Measurements from ENCODE around the gene GFPT2.

GFPT2 gene

DNA sequence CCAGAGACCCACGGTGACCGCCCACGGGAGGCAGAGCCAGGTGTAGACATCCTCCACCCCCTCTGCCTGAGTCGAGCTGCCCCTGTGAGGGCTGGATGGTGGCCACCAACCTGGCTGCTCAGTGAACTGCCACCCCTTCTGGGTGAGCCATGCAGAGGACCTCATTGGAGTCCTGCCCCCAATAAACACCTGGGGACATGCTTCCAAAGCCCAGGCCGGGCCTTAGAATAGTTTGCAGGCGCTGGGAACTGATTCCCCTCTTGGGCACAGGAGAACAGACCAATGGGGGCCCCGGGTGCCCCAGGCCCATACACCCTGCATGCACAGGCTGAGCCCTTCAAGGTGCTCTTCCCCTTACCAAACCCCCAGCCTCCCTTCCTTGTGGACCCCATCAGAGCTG, 38.1 kb upstream of the GFPT2 start:
- no peak overlapping the region for H3K4me3 ChIP-seq (ENCODE audit: insufficient read depth in 1 of 2, low read depth in 1 of 2, low read length in 2 of 2)
- WGBS, result 85% methylated on average over 7 of the region's 7 CpGs
- H3K36me3 ChIP-seq (ENCODE audit: control insufficient read depth in 1 of 2, insufficient read depth in 2 of 2, low read depth in 1 of 2, low read length in 2 of 2), result no peaks in the 10 kb centered on the region
- no peaks in the 10 kb centered on the region for H3K9me3 ChIP-seq (ENCODE audit: control insufficient read depth, low read length)
- no peak overlapping the region for H3K4ac ChIP-seq (ENCODE audit: low read depth in 1 of 2, low read length in 2 of 2)
- no peak overlapping the region for H3K4me2 ChIP-seq (ENCODE audit: low read length, poor library complexity, severe bottlenecking)
- H3K14ac ChIP-seq (ENCODE audit: low read length in 2 of 2), result no peak overlapping the region
- no peaks in the 10 kb centered on the region for H3K4me1 ChIP-seq (ENCODE audit: control insufficient read depth, insufficient read depth, low read depth, low read length)
- H2BK15ac ChIP-seq (ENCODE audit: low read depth, poor library complexity, severe bottlenecking), result no peak overlapping the region
- no peak overlapping the region for H3K23ac ChIP-seq (ENCODE audit: low read length in 2 of 2)
- no peak overlapping the region for H4K8ac ChIP-seq (ENCODE audit: low read length)
- H4K91ac ChIP-seq (ENCODE audit: low read length), result no peak overlapping the region
- no peaks in the 10 kb centered on the region for H3K79me1 ChIP-seq (replicated peaks; ENCODE audit: low read length, poor library complexity, severe bottlenecking)
- no peak overlapping the region for H3K27ac ChIP-seq (ENCODE audit: low read length, poor library complexity, severe bottlenecking)
- no peak overlapping the region for H2AFZ ChIP-seq (ENCODE audit: low read depth, low read length)
- H3K27me3 ChIP-seq (ENCODE audit: control insufficient read depth in 1 of 2, insufficient read depth in 1 of 2, low read length in 2 of 2), result no peaks in the 10 kb centered on the region
- DNase-seq, result no peak
- H2BK120ac ChIP-seq (ENCODE audit: low read depth, low read length), result no peak overlapping the region
- no peak overlapping the region for H3K18ac ChIP-seq (ENCODE audit: low read depth in 1 of 2, low read length in 2 of 2)
- no peak overlapping the region for H2BK5ac ChIP-seq (ENCODE audit: low read depth, low read length, poor library complexity, severe bottlenecking)
- no peak overlapping the region for H3K9ac ChIP-seq (ENCODE audit: low read length)
- H2AK5ac ChIP-seq (ENCODE audit: low read length, severe bottlenecking), result no peak overlapping the region
- no peak overlapping the region for H2BK12ac ChIP-seq (ENCODE audit: low read length in 2 of 2)

DNA sequence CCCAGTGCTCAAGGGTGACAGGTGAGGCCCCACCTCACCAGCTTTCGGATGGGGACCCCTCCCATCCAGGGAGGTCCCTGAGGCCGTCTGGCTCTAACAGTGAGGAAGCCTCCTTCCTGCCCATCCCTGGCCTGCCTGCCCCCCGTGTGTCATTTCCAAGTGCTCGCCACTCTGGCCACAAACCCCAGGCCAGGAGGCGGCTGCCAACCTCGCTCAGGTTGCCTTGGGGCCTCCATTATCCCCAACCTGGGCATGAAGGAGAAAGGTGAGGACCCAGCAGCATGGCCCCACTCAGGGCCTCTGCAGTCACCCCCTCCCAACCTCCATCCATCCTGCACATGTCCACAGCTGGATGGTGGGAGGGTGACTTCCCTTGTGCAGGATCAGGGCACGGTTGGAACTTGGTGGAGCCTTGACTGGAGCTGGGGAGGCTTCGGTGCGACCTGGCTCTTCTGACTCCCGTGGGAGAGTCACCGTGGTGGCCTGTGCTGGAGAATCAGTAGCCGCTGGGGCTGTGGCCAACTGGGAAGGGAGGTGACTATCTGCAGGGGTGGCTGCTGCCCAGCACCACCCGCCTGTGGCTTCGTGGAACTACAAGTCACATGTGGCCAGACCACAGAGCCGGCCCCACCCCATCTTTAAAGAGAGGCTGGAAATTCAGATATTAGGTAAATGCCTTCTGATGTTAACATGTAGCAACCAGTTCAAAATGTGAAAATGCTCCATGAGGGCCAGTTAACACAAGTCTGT, 37.5 kb upstream of the GFPT2 start:
- Histone ChIP-seq H3K36me3 (ENCODE audit: control insufficient read depth in 1 of 2, insufficient read depth in 2 of 2, low read depth in 1 of 2, low read length in 2 of 2) (no peaks in the 10 kb centered on the region), H4K8ac (ENCODE audit: low read length) (peak overlapping the region; percentile 13), H3K18ac (ENCODE audit: low read depth in 1 of 2, low read length in 2 of 2) (no peak overlapping the region), H3K4ac (ENCODE audit: low read depth in 1 of 2, low read length in 2 of 2) (no peak overlapping the region), H3K4me3 (ENCODE audit: insufficient read depth in 1 of 2, low read depth in 1 of 2, low read length in 2 of 2) (peak overlapping the region in 1 of 2 experiments; percentile 33), H3K23ac (ENCODE audit: low read length in 2 of 2) (no peak overlapping the region), H2BK15ac (ENCODE audit: low read depth, poor library complexity, severe bottlenecking) (no peak overlapping the region), H2BK12ac (ENCODE audit: low read length in 2 of 2) (no peak overlapping the region), H3K4me1 (ENCODE audit: control insufficient read depth, insufficient read depth, low read depth, low read length) (no peaks in the 10 kb centered on the region), H3K79me1 (replicated peaks; ENCODE audit: low read length, poor library complexity, severe bottlenecking) (no peaks in the 10 kb centered on the region), H2AFZ (ENCODE audit: low read depth, low read length) (no peak overlapping the region), H4K91ac (ENCODE audit: low read length) (no peak overlapping the region), H2BK5ac (ENCODE audit: low read depth, low read length, poor library complexity, severe bottlenecking) (no peak overlapping the region), H2AK5ac (ENCODE audit: low read length, severe bottlenecking) (no peak overlapping the region), H3K4me2 (ENCODE audit: low read length, poor library complexity, severe bottlenecking) (no peak overlapping the region), H3K9me3 (ENCODE audit: control insufficient read depth, low read length) (no peaks in the 10 kb centered on the region), H3K27ac (ENCODE audit: low read length, poor library complexity, severe bottlenecking) (no peak overlapping the region), H2BK120ac (ENCODE audit: low read depth, low read length) (no peak overlapping the region), H3K27me3 (ENCODE audit: control insufficient read depth in 1 of 2, insufficient read depth in 1 of 2, low read length in 2 of 2) (no peaks in the 10 kb centered on the region), H3K9ac (ENCODE audit: low read length) (no peak overlapping the region), H3K14ac (ENCODE audit: low read length in 2 of 2) (no peak overlapping the region)
- no peak for DNase-seq
- WGBS, result 92% methylated on average over 15 of the region's 15 CpGs

GRCh38 chr5:180389252-180390101, 36.3 kb upstream of the GFPT2 start:
- peak overlapping the region in 1 of 2 experiments; percentile 58 for H3K4me3 ChIP-seq (ENCODE audit: insufficient read depth in 1 of 2, low read depth in 1 of 2, low read length in 2 of 2)
- H3K23ac ChIP-seq (ENCODE audit: low read length in 2 of 2), result no peak overlapping the region
- no peak overlapping the region for H3K27ac ChIP-seq (ENCODE audit: low read length, poor library complexity, severe bottlenecking)
- no peak overlapping the region for H2BK5ac ChIP-seq (ENCODE audit: low read depth, low read length, poor library complexity, severe bottlenecking)
- no peak overlapping the region for H2BK15ac ChIP-seq (ENCODE audit: low read depth, poor library complexity, severe bottlenecking)
- no peak overlapping the region for H3K4me2 ChIP-seq (ENCODE audit: low read length, poor library complexity, severe bottlenecking)
- WGBS, result 67% methylated on average over 39 of the region's 39 CpGs
- no peak overlapping the region for H2AK5ac ChIP-seq (ENCODE audit: low read length, severe bottlenecking)
- peak overlapping the region in 1 of 2 experiments; percentile 83 for H3K14ac ChIP-seq (ENCODE audit: low read length in 2 of 2)
- H3K27me3 ChIP-seq (ENCODE audit: control insufficient read depth in 1 of 2, insufficient read depth in 1 of 2, low read length in 2 of 2), result no peaks in the 10 kb centered on the region
- no peak overlapping the region for H2AFZ ChIP-seq (ENCODE audit: low read depth, low read length)
- no peaks in the 10 kb centered on the region for H3K36me3 ChIP-seq (ENCODE audit: control insufficient read depth in 1 of 2, insufficient read depth in 2 of 2, low read depth in 1 of 2, low read length in 2 of 2)
- no peak overlapping the region for H2BK12ac ChIP-seq (ENCODE audit: low read length in 2 of 2)
- H4K91ac ChIP-seq (ENCODE audit: low read length), result no peak overlapping the region
- H3K79me1 ChIP-seq (replicated peaks; ENCODE audit: low read length, poor library complexity, severe bottlenecking), result no peaks in the 10 kb centered on the region
- no peak overlapping the region for H2BK120ac ChIP-seq (ENCODE audit: low read depth, low read length)
- no peak for DNase-seq
- no peaks in the 10 kb centered on the region for H3K4me1 ChIP-seq (ENCODE audit: control insufficient read depth, insufficient read depth, low read depth, low read length)
- peak overlapping the region; percentile 58 for H3K9ac ChIP-seq (ENCODE audit: low read length)
- no peak overlapping the region for H3K18ac ChIP-seq (ENCODE audit: low read depth in 1 of 2, low read length in 2 of 2)
- no peak overlapping the region for H3K4ac ChIP-seq (ENCODE audit: low read depth in 1 of 2, low read length in 2 of 2)
- H3K9me3 ChIP-seq (ENCODE audit: control insufficient read depth, low read length), result no peaks in the 10 kb centered on the region
- H4K8ac ChIP-seq (ENCODE audit: low read length), result no peak overlapping the region

GRCh38 chr5:180387798-180388197, 34.7 kb upstream of the GFPT2 start:
- H2BK15ac ChIP-seq (ENCODE audit: low read depth, poor library complexity, severe bottlenecking), result no peak overlapping the region
- no peaks in the 10 kb centered on the region for H3K27me3 ChIP-seq (ENCODE audit: control insufficient read depth in 1 of 2, insufficient read depth in 1 of 2, low read length in 2 of 2)
- WGBS, result 89% methylated on average over 3 of the region's 6 CpGs
- no peaks in the 10 kb centered on the region for H3K9me3 ChIP-seq (ENCODE audit: control insufficient read depth, low read length)
- no peak overlapping the region for H2BK120ac ChIP-seq (ENCODE audit: low read depth, low read length)
- H3K14ac ChIP-seq (ENCODE audit: low read length in 2 of 2), result no peak overlapping the region
- H3K79me1 ChIP-seq (replicated peaks; ENCODE audit: low read length, poor library complexity, severe bottlenecking), result no peaks in the 10 kb centered on the region
- DNase-seq, result no peak
- no peak overlapping the region for H3K4ac ChIP-seq (ENCODE audit: low read depth in 1 of 2, low read length in 2 of 2)
- H3K4me2 ChIP-seq (ENCODE audit: low read length, poor library complexity, severe bottlenecking), result no peak overlapping the region
- no peak overlapping the region for H3K9ac ChIP-seq (ENCODE audit: low read length)
- H3K27ac ChIP-seq (ENCODE audit: low read length, poor library complexity, severe bottlenecking), result no peak overlapping the region
- no peak overlapping the region for H4K8ac ChIP-seq (ENCODE audit: low read length)
- H3K4me3 ChIP-seq (ENCODE audit: insufficient read depth in 1 of 2, low read depth in 1 of 2, low read length in 2 of 2), result no peak overlapping the region
- no peaks in the 10 kb centered on the region for H3K36me3 ChIP-seq (ENCODE audit: control insufficient read depth in 1 of 2, insufficient read depth in 2 of 2, low read depth in 1 of 2, low read length in 2 of 2)
- no peaks in the 10 kb centered on the region for H3K4me1 ChIP-seq (ENCODE audit: control insufficient read depth, insufficient read depth, low read depth, low read length)
- no peak overlapping the region for H2BK12ac ChIP-seq (ENCODE audit: low read length in 2 of 2)
- no peak overlapping the region for H2AK5ac ChIP-seq (ENCODE audit: low read length, severe bottlenecking)
- no peak overlapping the region for H3K18ac ChIP-seq (ENCODE audit: low read depth in 1 of 2, low read length in 2 of 2)
- no peak overlapping the region for H2AFZ ChIP-seq (ENCODE audit: low read depth, low read length)
- no peak overlapping the region for H2BK5ac ChIP-seq (ENCODE audit: low read depth, low read length, poor library complexity, severe bottlenecking)
- H3K23ac ChIP-seq (ENCODE audit: low read length in 2 of 2), result no peak overlapping the region
- H4K91ac ChIP-seq (ENCODE audit: low read length), result no peak overlapping the region

Data from mesenchymal stem cell (in vitro differentiated cells and primary cell).